ENCODE data around the gene PLA2G6. TPM values are rescaled to one million over a fixed set of nuclear protein-coding genes. Genes with fewer than 3 reads are reported as not detected.

The PLA2G6 gene
- total RNA-seq, 2 experiments from 2014 or later: 39.8 to 43.1 TPM

DNA sequence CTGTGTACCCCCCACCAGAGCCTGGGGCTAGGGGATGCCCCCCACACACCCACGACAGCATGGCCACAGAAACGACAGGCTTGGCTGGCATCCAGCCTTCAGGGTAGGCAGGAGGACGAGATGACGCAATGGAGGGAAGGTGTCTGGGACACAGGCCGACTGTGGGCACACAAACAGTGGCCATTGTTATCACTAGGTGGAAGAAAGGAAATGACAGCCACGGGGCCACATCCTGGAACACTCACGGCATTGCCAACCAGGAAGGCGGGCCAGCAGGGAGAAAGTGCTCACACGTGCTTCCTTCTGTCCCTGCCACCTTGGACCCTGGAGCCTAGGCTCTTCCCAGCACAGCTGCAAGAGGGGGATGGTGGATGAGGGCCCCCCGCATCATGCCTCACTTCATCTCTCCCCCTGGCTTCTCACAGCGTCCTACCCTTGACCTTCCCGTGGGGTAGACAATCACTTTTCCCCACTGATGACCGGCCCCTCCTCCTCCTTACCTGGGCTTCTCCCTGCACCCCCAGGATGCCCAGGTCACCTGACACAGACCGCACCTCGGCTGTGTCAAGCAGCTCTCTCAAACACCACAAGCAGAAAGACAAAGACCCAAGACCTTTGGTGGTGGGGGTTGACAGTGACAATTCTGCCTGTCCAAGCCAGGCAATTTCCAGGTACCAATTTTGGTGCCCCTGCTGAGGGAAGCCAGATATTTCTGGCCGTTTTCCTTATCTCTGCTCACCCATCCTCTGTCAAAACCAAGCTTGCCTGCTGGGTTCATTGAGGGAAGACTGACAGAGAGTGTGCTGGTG is 8.6 kb downstream of the PLA2G6 start:
- Mint-ChIP-seq H3K4me1 (ENCODE audit: low read depth) (peaks cover 51% of the 10 kb centered on the region), H3K9me3 (ENCODE audit: insufficient read depth) (no peaks in the 10 kb centered on the region), H3K36me3 (ENCODE audit: low read depth) (peaks cover 2% of the 10 kb centered on the region), H3K27ac (peak overlapping the region; percentile 91), H3K27me3 (ENCODE audit: low read depth) (no peaks in the 10 kb centered on the region), H3K4me3 (no peak overlapping the region)
- ChIA-PET CTCF (interaction anchor here (1.1 to 1.3 kb wide), 2 partner anchors 11 to 267 kb away, joined by 3 to 4 read pairs; partner anchors contain the start of gene MICALL1), POLR2A (interaction anchor here (0.9 to 2.0 kb wide), 3 partner anchors 28 to 58 kb away, joined by 3 to 4 read pairs (median 3); no protein-coding TSS in a partner anchor)
- ATAC-seq (peak; percentile 43), DNase-seq (peak; percentile 49)

- DNase-seq (no peak), ATAC-seq (no peak)
- no peak overlapping the region for H3K4me3 Mint-ChIP-seq
- ChIA-PET CTCF (interaction anchor here (0.7 to 1.4 kb wide), 2 partner anchors 57 to 120 kb away, joined by 3 read pairs; no protein-coding TSS in a partner anchor), POLR2A (no interaction called here)
- peaks cover 2% of the 10 kb centered on the region for H3K36me3 Mint-ChIP-seq (ENCODE audit: low read depth)
- peak overlapping the region; percentile 91 for H3K27ac Mint-ChIP-seq
- H3K9me3 Mint-ChIP-seq (ENCODE audit: insufficient read depth): no peaks in the 10 kb centered on the region
- H3K27me3 Mint-ChIP-seq (ENCODE audit: low read depth): no peaks in the 10 kb centered on the region
- H3K4me1 Mint-ChIP-seq (ENCODE audit: low read depth): peaks cover 43% of the 10 kb centered on the region
Observed at GRCh38 chr22:38171927-38172831, 9.5 kb downstream of the PLA2G6 start.

GRCh38 chr22:38170469-38170868 is 11.2 kb downstream of the PLA2G6 start:
- no peaks in the 10 kb centered on the region for H3K9me3 Mint-ChIP-seq (ENCODE audit: insufficient read depth)
- CTCF ChIA-PET: no interaction called here
- no peak overlapping the region for H3K4me3 Mint-ChIP-seq
- DNase-seq (no peak), ATAC-seq (no peak)
- H3K4me1 Mint-ChIP-seq (ENCODE audit: low read depth): peaks cover 29% of the 10 kb centered on the region
- no peaks in the 10 kb centered on the region for H3K27me3 Mint-ChIP-seq (ENCODE audit: low read depth)
- H3K36me3 Mint-ChIP-seq (ENCODE audit: low read depth): peaks cover 7% of the 10 kb centered on the region
- no peak overlapping the region for H3K27ac Mint-ChIP-seq
- POLR2A ChIA-PET: interaction anchor here (0.7 kb wide), 1 partner anchor 19 kb away, joined by 3 read pairs; no protein-coding TSS in a partner anchor

GRCh38 chr22:38169116-38169515 is 12.5 kb downstream of the PLA2G6 start:
- H3K4me1 Mint-ChIP-seq (ENCODE audit: low read depth): peaks cover 27% of the 10 kb centered on the region

DNA sequence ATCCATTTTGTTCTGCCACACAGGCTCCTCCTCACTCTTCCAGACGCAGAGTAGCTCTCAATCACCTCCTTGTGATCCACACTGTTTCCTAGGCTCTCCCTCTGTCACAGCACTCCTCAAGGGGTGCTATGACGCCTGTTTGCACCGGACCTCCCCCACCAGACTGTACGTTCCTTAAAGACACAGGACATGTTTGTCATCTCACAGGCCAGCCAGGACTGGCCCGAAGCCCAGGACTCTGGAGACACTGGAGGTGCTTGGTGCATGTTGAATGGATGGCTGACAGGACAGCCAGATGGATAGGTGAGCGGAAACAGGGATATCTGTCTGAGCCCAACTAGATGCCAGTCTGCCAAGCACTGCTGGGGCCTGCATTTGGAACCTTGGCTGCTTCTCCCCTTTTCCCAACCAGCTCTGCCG is 13.6 kb downstream of the PLA2G6 start:
- POLR2A ChIA-PET: no interaction called here
- no peak for ATAC-seq

More at GRCh38 chr22:38169116-38169515, 12.5 kb downstream of the PLA2G6 start:
- H3K4me3 Mint-ChIP-seq: no peak overlapping the region
- ChIA-PET POLR2A (no interaction called here), CTCF (no interaction called here)
- H3K27me3 Mint-ChIP-seq (ENCODE audit: low read depth): no peaks in the 10 kb centered on the region
- H3K27ac Mint-ChIP-seq: no peak overlapping the region
- peaks cover 9% of the 10 kb centered on the region for H3K36me3 Mint-ChIP-seq (ENCODE audit: low read depth)
- ATAC-seq (no peak), DNase-seq (no peak)
- H3K9me3 Mint-ChIP-seq (ENCODE audit: insufficient read depth): no peaks in the 10 kb centered on the region

GRCh38 chr22:38165922-38166593 is 15.6 kb downstream of the PLA2G6 start:
- CTCF ChIA-PET: interaction anchor here (1.0 kb wide), 1 partner anchor 16 kb away, joined by 4 read pairs; no protein-coding TSS in a partner anchor
- no peaks in the 10 kb centered on the region for H3K9me3 Mint-ChIP-seq (ENCODE audit: insufficient read depth)
- ATAC-seq (no peak), DNase-seq (no peak)
- POLR2A ChIA-PET: no interaction called here
- H3K36me3 Mint-ChIP-seq (ENCODE audit: low read depth): peaks cover 15% of the 10 kb centered on the region
- H3K27ac Mint-ChIP-seq: no peak overlapping the region
- H3K27me3 Mint-ChIP-seq (ENCODE audit: low read depth): no peaks in the 10 kb centered on the region
- H3K4me1 Mint-ChIP-seq (ENCODE audit: low read depth): peaks cover 23% of the 10 kb centered on the region
- H3K4me3 Mint-ChIP-seq: no peak overlapping the region

More for the DNA sequence above, 13.6 kb downstream of the PLA2G6 start:
- no peak overlapping the region for H3K4me3 Mint-ChIP-seq
- no peak for DNase-seq
- peaks cover 21% of the 10 kb centered on the region for H3K4me1 Mint-ChIP-seq (ENCODE audit: low read depth)
- H3K27ac Mint-ChIP-seq: no peak overlapping the region
- H3K27me3 Mint-ChIP-seq (ENCODE audit: low read depth): no peaks in the 10 kb centered on the region
- no peaks in the 10 kb centered on the region for H3K9me3 Mint-ChIP-seq (ENCODE audit: insufficient read depth)
- H3K36me3 Mint-ChIP-seq (ENCODE audit: low read depth): peaks cover 9% of the 10 kb centered on the region
- CTCF ChIA-PET: interaction anchor here (1.5 kb wide), 1 partner anchor 53 kb away, joined by 4 read pairs; no protein-coding TSS in a partner anchor

DNA sequence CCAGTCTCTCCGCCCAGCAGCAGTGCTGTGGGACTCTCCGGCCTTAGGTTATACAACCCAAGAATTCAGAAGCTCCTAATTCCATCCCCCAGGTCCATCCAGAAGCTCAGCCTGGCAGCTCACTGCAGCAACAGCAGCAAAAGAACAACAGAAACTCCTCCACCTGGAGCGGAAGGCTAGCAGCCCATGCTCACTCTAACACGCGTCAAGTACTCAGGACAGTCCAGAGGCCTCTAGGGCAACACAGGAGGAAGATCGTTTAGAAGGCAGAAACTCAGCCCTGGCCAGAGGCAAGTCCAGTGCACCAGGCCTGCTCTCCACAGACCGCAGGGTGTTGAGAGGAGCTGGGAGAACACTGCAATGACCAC is 17.1 kb downstream of the PLA2G6 start:
- Mint-ChIP-seq H3K4me1 (ENCODE audit: low read depth) (peaks cover 23% of the 10 kb centered on the region), H3K27ac (no peak overlapping the region), H3K9me3 (ENCODE audit: insufficient read depth) (no peaks in the 10 kb centered on the region), H3K4me3 (no peak overlapping the region), H3K27me3 (ENCODE audit: low read depth) (no peaks in the 10 kb centered on the region), H3K36me3 (ENCODE audit: low read depth) (peaks cover 15% of the 10 kb centered on the region)
- POLR2A ChIA-PET: interaction anchor here (0.6 kb wide), 1 partner anchor 39 kb away, joined by 3 read pairs; no protein-coding TSS in a partner anchor
- no peak for DNase-seq
- ATAC-seq: no peak
- CTCF ChIA-PET: no interaction called here

DNA sequence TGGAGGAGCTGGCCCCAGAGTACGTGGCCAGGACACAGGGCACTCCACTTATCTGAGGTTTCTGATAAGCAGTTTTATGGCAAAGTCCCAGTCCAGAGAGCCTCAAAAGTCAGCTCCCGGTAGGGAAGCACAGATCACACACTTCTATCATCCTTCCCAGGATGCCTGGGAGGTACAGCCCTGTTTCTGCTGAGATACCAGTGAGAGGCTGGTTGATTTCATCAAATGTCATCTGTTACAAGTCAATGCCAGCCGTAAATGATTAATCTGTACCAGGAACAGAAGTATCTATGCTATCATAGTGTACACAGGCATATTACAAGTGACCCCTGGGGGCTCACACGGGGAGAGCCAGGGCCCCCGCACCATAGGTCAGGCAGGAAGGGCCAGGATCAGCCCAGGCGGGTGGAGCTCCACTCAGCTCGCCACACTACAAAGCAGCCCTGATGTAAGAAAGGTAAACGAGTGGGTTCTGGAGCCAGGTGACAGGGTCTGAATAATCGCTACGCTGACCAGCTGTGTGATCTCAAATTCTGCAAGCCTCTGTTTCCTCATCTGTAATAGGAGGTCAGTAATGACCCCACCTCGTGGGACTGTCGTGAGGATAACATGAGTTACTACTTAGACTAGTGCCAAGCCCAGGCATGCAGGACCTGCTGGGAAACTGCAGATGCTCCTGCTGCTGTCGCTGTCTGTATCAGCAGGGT is 17.6 kb downstream of the PLA2G6 start:
- Mint-ChIP-seq H3K9me3 (ENCODE audit: insufficient read depth) (no peaks in the 10 kb centered on the region), H3K27ac (no peak overlapping the region), H3K36me3 (ENCODE audit: low read depth) (peaks cover 15% of the 10 kb centered on the region), H3K4me3 (no peak overlapping the region), H3K4me1 (ENCODE audit: low read depth) (peaks cover 23% of the 10 kb centered on the region), H3K27me3 (ENCODE audit: low read depth) (no peaks in the 10 kb centered on the region)
- ATAC-seq (no peak), DNase-seq (no peak)
- ChIA-PET POLR2A (no interaction called here), CTCF (no interaction called here)

- Mint-ChIP-seq H3K9me3 (ENCODE audit: insufficient read depth) (no peaks in the 10 kb centered on the region), H3K27ac (peak overlapping the region; percentile 31), H3K27me3 (ENCODE audit: low read depth) (no peaks in the 10 kb centered on the region), H3K4me3 (no peak overlapping the region), H3K4me1 (ENCODE audit: low read depth) (peaks cover 23% of the 10 kb centered on the region), H3K36me3 (ENCODE audit: low read depth) (peaks cover 13% of the 10 kb centered on the region)
- no peak for DNase-seq
- ATAC-seq: no peak
- POLR2A ChIA-PET: no interaction called here
- CTCF ChIA-PET: no interaction called here
Observed at GRCh38 chr22:38162881-38163843, 18.5 kb downstream of the PLA2G6 start.

- H3K9me3 Mint-ChIP-seq (ENCODE audit: insufficient read depth): no peaks in the 10 kb centered on the region
- ChIA-PET CTCF (no interaction called here), POLR2A (no interaction called here)
- no peak for ATAC-seq
- no peak overlapping the region for H3K27ac Mint-ChIP-seq
- H3K27me3 Mint-ChIP-seq (ENCODE audit: low read depth): no peaks in the 10 kb centered on the region
- H3K4me1 Mint-ChIP-seq (ENCODE audit: low read depth): no peaks in the 10 kb centered on the region
- H3K4me3 Mint-ChIP-seq: no peak overlapping the region
- no peak for DNase-seq
- H3K36me3 Mint-ChIP-seq (ENCODE audit: low read depth): no peaks in the 10 kb centered on the region
Observed at GRCh38 chr22:38155703-38156102, 25.9 kb downstream of the PLA2G6 start.

All from activated CD8-positive, alpha-beta T cell treated with anti-CD3 and anti-CD28 coated beads, Interleukin-2, amount 10 ng/mL, durations not matched to agents 7 days and 5 days (primary cell).